HG03064 (cell line): ENCODE results near the gene RNF25.

Experiments used
- ATAC-seq: cut with Tn5 transposase; IDR thresholded peaks from one replicate; pipeline ENCODE4 v1.9.1; 2021; ENCODE audit warnings: low read depth; ENCODE audit not compliant: unreplicated experiment

The RNF25 gene

GRCh38 chr2:218680061-218680460 is 8.3 kb upstream of the RNF25 start:
- no peak for ATAC-seq

- ATAC-seq, result no peak
These were observed 7.3 kb upstream of the RNF25 start for GRCh38 chr2:218679119-218679518.

- peak; percentile 8 for ATAC-seq
These were observed 627 bp downstream of the RNF25 start for GRCh38 chr2:218671097-218671653.

- no peak for ATAC-seq
These were observed 7.1 kb downstream of the RNF25 start for GRCh38 chr2:218664653-218665052.

GRCh38 chr2:218663901-218664300 is 7.9 kb downstream of the RNF25 start:
- no peak for ATAC-seq

GRCh38 chr2:218662827-218663226 is 9.0 kb downstream of the RNF25 start:
- ATAC-seq, result no peak

GRCh38 chr2:218662377-218662776 is 9.4 kb downstream of the RNF25 start:
- no peak for ATAC-seq

GRCh38 chr2:218659988-218660358 is 11.8 kb downstream of the RNF25 start:
- no peak for ATAC-seq

GRCh38 chr2:218659258-218659987 is 12.4 kb downstream of the RNF25 start, which contains the start of the genes BCS1L and ZNF142:
Gene BCS1L (plus strand): TSS chr2:218659683. CDS start chr2:218660988, 1,305 bp downstream.
Gene ZNF142 (minus strand): TSS chr2:218659623. CDS start chr2:218656429, 3,194 bp downstream.
- ATAC-seq, result peak; percentile 93

GRCh38 chr2:218658671-218659257 is 13.0 kb downstream of the RNF25 start:
- peak; percentile 33 for ATAC-seq

GRCh38 chr2:218655751-218656150 is 16.1 kb downstream of the RNF25 start:
- ATAC-seq, result no peak

- ATAC-seq, result no peak
These were observed 23.1 kb downstream of the RNF25 start for GRCh38 chr2:218648787-218649100.

- no peak for ATAC-seq
These were observed 23.6 kb downstream of the RNF25 start for GRCh38 chr2:218648088-218648786.

GRCh38 chr2:218645126-218645525 is 26.7 kb downstream of the RNF25 start:
- no peak for ATAC-seq

- ATAC-seq, result no peak
These were observed 27.1 kb downstream of the RNF25 start for GRCh38 chr2:218644721-218645120.

- ATAC-seq, result no peak
These were observed 28.0 kb downstream of the RNF25 start for GRCh38 chr2:218643751-218644310.

GRCh38 chr2:218642786-218643185 is 29.0 kb downstream of the RNF25 start:
- ATAC-seq, result no peak

GRCh38 chr2:218642121-218642656 is 29.6 kb downstream of the RNF25 start:
- no peak for ATAC-seq

GRCh38 chr2:218638372-218638771 is 33.4 kb downstream of the RNF25 start:
- no peak for ATAC-seq

- ATAC-seq, result no peak
These were observed 36.1 kb downstream of the RNF25 start for GRCh38 chr2:218635719-218636118.

- no peak for ATAC-seq
These were observed 40.0 kb downstream of the RNF25 start for GRCh38 chr2:218631837-218632236.
